ENCODE results near the gene ADPRH. TPM values are rescaled to one million over a fixed set of nuclear protein-coding genes. Genes with fewer than 3 reads are reported as not detected.

The ADPRH gene
- total RNA-seq, 4 donors from 2014 or later: 0.35 to 5.0 (median 1.4) TPM

GRCh38 chr3:119585856-119586570, 6.7 kb downstream of the ADPRH start:
- no peaks in the 10 kb centered on the region for H3K9me3 ChIP-seq
- H3K36me3 ChIP-seq: no peaks in the 10 kb centered on the region
- H3K4me1 ChIP-seq: no peaks in the 10 kb centered on the region
- DNase-seq: no peak
- TF ChIP-seq POLR2A (IDR thresholded peaks at IDR 0.05): no peak
- TF ChIP-seq CTCF (IDR thresholded peaks at IDR 0.05): no peak
- H3K27ac ChIP-seq: no peak overlapping the region
- no peaks in the 10 kb centered on the region for H3K27me3 ChIP-seq
- H3K4me3 ChIP-seq: no peak overlapping the region

- Histone ChIP-seq H3K9me3 (no peaks in the 10 kb centered on the region), H3K27ac (no peak overlapping the region), H3K27me3 (no peaks in the 10 kb centered on the region), H3K4me3 (no peak overlapping the region), H3K4me1 (no peaks in the 10 kb centered on the region), H3K36me3 (no peaks in the 10 kb centered on the region)
- no peak for DNase-seq
- TF ChIP-seq CTCF (IDR thresholded peaks at IDR 0.05): no peak
- TF ChIP-seq POLR2A (IDR thresholded peaks at IDR 0.05): no peak
These were observed 7.5 kb downstream of the ADPRH start for GRCh38 chr3:119586733-119587172.

GRCh38 chr3:119588112-119588511, 8.8 kb downstream of the ADPRH start:
- Histone ChIP-seq H3K4me1 (no peaks in the 10 kb centered on the region), H3K27me3 (no peaks in the 10 kb centered on the region), H3K27ac (peak overlapping the region in 1 of 4 donors; percentile 9), H3K9me3 (no peaks in the 10 kb centered on the region), H3K36me3 (no peaks in the 10 kb centered on the region), H3K4me3 (no peak overlapping the region)
- peak in 2 of 3 donors; percentile 68 to 80 for DNase-seq
- TF ChIP-seq CTCF (IDR thresholded peaks at IDR 0.05): no peak
- no peak for TF ChIP-seq POLR2A (IDR thresholded peaks at IDR 0.05)

- Histone ChIP-seq H3K36me3 (no peaks in the 10 kb centered on the region), H3K4me1 (no peaks in the 10 kb centered on the region), H3K27me3 (no peaks in the 10 kb centered on the region), H3K27ac (no peak overlapping the region), H3K9me3 (no peaks in the 10 kb centered on the region), H3K4me3 (no peak overlapping the region)
- no peak for TF ChIP-seq CTCF (IDR thresholded peaks at IDR 0.05)
- no peak for TF ChIP-seq POLR2A (IDR thresholded peaks at IDR 0.05)
- DNase-seq: no peak
These were observed 9.9 kb downstream of the ADPRH start for GRCh38 chr3:119589102-119589773.

- Histone ChIP-seq H3K27me3 (no peaks in the 10 kb centered on the region), H3K27ac (no peak overlapping the region), H3K4me1 (no peaks in the 10 kb centered on the region), H3K9me3 (no peaks in the 10 kb centered on the region), H3K4me3 (no peak overlapping the region), H3K36me3 (no peaks in the 10 kb centered on the region)
- DNase-seq: no peak
- TF ChIP-seq POLR2A (IDR thresholded peaks at IDR 0.05) (no peak), CTCF (IDR thresholded peaks at IDR 0.05) (no peak)
These were observed 11.4 kb downstream of the ADPRH start for GRCh38 chr3:119590706-119591105.
